Fibroblast of villous mesenchyme (primary cell): ENCODE measurements around the gene SERPINA4. TPM values are rescaled to one million over a fixed set of nuclear protein-coding genes. Genes with fewer than 3 reads are reported as not detected.

Experiments used
- DNase-seq: peaks from one replicate; pipeline ENCODE4 v3.0.0-alpha.2; 2010; ENCODE audit warnings: low read depth
- H3K4me3 ChIP-seq: 2 replicates; pipeline ENCODE4 v1.5.1; 2011; ENCODE audit warnings: low read depth, mild to moderate bottlenecking, low read length
- total RNA-seq: library from RNA; depleted of rRNA; stranded (reverse); fragments of >200 nt; gene quantifications from 2 replicates; pipeline ENCODE4 v1.2.3, GENCODE V29; 2012
- TF ChIP-seq, protein P1 (sequence below): IDR thresholded peaks from 2 replicates; pipeline ENCODE4 v1.5.1; 2012; ENCODE audit warnings: low read depth, mild to moderate bottlenecking, low read length; ENCODE audit not compliant: insufficient read depth

SERPINA4 gene
- total RNA-seq, 1 donor = not detected

DNA sequence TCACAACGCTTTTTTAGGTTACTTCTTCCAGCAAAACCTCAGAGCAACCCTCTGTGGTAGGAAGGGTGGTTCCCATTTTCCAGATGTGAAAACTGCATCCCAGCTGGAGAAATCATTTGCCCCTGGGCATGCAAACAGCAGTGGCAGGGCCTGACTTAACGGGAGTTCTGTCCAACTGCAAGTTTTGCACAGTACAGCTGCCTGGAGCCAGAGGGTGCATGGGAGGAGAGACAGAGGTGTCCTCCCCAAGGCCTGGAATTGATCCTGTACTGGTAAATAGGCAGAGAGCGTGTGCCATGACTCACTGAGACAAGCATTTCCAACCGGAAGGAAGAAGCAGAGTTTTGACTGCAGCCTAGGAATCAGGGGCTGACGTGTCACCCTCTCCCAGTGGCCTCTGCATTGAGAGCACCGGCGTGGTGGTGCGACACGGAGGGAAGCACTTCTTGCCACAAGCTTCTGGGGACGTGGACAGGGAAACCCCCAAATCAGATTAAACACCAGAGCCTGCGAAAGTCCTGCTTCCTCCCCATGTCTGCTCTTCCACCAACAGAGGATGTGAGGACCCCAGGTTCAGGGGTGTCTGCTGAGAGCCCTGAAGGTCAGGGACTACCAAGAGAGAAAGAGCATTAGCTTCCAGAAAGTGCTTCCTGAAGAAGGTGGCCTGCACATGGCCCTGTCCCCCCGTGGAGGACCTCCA is 19.0 kb upstream of the SERPINA4 start:
- no peak overlapping the region for H3K4me3 ChIP-seq
- TF ChIP-seq, protein P1, sequence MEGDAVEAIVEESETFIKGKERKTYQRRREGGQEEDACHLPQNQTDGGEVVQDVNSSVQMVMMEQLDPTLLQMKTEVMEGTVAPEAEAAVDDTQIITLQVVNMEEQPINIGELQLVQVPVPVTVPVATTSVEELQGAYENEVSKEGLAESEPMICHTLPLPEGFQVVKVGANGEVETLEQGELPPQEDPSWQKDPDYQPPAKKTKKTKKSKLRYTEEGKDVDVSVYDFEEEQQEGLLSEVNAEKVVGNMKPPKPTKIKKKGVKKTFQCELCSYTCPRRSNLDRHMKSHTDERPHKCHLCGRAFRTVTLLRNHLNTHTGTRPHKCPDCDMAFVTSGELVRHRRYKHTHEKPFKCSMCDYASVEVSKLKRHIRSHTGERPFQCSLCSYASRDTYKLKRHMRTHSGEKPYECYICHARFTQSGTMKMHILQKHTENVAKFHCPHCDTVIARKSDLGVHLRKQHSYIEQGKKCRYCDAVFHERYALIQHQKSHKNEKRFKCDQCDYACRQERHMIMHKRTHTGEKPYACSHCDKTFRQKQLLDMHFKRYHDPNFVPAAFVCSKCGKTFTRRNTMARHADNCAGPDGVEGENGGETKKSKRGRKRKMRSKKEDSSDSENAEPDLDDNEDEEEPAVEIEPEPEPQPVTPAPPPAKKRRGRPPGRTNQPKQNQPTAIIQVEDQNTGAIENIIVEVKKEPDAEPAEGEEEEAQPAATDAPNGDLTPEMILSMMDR = no peak
- DNase-seq = peak; percentile 17

DNA sequence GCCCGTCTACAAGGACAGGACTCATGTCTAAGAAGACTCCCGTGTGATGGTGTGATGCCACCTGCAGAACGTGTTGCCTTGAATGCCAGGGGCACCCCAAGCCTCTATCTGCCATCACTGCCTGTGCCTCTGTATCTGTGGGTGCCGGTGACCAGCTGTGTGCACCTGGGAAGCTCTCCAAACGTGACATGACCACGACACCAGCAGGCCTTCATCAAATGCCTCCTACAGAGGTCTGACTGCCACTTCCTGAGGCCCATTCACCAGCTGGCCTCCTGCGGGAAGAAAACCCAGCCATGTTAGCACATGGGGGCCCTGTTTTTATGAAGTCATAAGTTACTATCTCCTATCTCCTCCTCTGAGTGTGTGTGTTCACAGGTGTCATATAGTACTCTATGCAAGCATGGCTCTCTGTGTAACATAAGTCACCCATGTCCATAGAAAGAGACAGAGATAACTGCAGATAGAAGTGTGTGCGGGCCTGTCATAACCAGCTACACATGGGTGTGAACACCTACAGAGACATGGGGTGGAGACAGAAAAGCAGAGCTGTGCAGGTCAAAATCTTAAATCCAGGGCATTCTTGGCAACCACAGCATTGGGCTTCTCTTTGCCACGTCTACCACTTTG is 18.3 kb upstream of the SERPINA4 start:
- TF ChIP-seq, protein P1 = no peak
- H3K4me3 ChIP-seq = no peak overlapping the region
- no peak for DNase-seq

DNA sequence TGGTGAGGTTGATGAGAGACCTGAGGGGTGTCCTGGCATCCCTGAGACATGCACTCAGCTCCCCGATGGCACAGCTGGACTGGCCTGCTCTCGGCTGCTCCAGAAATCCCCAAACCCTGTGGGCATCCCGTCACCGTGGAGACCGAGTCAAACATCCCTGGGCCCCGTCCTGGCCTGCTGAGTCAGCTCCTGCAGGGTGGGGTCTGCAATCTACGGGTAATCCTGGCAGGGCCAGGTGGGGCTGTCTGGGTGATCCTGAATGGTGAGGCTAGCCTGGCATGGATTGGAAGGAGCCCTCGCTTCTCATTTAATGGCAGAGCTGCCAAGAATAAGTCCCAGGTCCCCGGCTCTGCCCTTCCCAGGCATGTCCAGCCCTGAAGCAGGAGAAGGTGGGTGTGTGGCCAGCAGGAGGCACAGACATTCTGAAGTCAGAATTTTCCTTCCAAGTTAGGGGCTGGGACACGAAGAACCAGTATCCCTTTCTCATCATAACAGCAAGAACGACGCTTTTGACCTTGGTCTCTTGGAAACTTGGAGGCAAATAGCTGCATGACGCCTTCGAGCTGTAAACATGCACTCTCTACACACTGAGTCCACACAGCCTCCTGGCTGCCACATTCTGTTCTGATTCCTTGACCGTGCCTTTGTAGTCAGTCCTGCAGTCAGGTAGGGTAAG is 17.7 kb upstream of the SERPINA4 start:
- TF ChIP-seq, protein P1 = no peak
- H3K4me3 ChIP-seq = no peak overlapping the region
- DNase-seq = no peak

DNA sequence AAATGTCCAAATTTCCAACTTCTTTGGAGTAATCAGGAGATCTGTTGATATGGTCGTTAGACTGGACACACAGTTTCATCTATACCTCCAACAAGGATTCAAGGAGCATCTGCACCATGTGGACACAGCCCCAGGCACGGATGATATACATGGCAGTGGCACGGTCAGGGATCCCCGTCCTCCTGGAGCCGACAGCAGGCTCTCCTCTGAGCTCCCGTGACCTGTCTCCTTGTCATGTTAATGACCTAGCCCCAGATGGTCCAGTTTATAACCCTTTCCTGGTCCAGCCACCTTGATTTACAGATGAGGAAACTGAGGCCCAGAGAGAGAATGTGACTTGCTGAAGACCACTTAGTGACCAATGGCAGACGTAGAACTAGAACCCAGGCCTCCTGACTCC is 16.5 kb upstream of the SERPINA4 start:
- H3K4me3 ChIP-seq = no peak overlapping the region
- TF ChIP-seq, protein P1 = no peak
- no peak for DNase-seq

DNA sequence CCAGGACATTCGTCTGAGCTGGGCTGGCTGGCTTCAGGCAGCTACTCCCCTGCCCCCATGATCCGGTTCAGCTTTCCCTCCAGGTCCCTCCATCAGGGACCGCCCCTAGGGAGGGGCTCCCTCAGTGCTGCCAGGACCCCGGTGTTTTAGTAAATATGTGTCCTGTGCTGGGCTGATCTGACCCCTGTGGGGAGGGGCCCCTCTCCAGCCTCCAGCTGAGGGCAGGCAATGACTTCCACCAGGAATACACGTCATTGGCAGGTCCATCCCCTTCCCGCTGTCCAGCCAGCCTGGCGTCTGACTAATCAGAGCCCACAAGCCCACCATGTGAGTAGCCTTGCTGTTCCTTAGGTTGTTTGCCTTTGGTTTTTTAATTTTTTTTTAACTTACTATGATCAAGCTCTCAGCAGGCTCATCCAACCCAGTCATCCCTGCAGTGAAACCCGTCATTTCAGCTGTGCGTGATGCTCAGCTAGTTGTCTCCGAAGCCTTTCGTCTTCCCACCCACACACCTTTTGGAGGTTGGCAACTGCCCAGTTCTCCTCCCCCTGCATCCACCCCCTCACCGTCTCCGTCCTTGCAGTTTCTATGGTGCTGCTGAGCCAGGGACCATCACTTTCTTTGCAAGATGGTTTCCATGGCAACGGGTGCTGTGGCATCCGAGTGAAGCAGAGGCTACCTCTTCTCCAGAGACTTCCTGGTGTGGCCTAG is 16.0 kb upstream of the SERPINA4 start:
- H3K4me3 ChIP-seq = no peak overlapping the region
- TF ChIP-seq, protein P1 = no peak
- DNase-seq = no peak

DNA sequence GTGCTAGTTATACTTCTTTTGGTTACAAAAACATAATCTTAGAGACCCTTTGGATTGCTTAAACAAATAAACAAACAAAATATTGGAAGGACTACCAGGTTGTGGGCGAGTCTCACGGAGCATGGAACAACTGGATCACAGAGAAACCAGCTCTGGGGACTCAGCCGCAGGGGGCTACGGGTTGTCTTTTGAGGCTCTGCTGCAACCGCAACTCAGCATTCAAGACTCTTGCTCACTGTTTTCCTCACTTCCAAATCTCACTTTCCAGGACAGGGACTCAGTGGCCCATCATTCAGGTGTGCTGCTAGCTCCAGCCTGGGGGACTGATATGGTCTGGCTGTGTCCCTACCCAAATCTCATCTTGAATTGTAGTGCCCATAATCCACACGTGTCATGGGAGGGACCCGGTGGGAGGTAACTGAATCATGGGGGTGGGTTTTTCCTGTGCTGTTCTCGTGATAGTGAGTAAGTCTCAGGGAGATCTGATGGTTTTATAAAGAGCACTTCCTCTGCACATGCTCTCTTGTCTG is 14.0 kb upstream of the SERPINA4 start:
- TF ChIP-seq, protein P1 = no peak
- H3K4me3 ChIP-seq = no peak overlapping the region
- DNase-seq = no peak
